ENCODE data around the gene UBA7. TPM values are rescaled to one million over a fixed set of nuclear protein-coding genes. Genes with fewer than 3 reads are reported as not detected.

Gene UBA7
- total and polyA plus RNA-seq, 2 of the 8 experiments (the other 6 are each of a cell fraction or from before 2014, with no cell fraction given), result 0.34 to 0.65 TPM

DNA sequence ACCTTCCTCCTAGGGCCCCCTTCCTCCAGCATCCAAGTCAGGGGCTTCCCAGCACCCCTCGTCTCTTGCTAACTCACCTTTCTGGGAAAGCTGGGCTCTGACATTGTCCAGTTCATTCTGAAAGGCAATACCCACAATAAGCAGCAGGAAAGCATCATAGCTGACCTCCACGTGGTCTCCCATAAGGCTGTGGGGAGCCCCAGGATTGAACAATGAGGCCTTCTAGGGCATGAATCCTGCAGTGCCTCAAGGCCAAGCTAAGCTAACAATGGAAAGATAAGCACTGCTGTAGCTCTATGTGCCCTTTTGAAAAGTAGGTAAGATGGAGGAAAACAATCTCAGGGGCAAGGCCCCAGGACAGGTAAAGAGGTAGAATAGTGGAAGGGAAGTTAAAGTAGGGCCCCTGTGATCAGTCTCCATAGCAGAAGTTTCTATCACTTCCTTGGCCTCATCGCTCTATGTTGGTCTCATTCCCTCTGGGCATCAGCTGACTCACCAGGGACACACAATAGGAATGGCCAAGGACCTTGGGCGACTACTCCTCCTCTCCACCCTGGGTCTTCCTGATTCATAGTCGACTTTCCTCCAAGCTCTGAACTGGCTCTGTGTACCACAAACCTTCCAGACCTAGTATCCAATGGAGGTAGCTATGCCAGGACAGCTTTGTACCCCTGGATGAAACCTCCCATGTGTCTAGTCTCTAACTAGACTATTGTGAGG lies 30.9 kb upstream of the UBA7 start:
- Histone ChIP-seq H3K23ac (ENCODE audit: insufficient read length) (no peak overlapping the region), H3K23me2 (ENCODE audit: low read depth, low read length) (no peaks in the 10 kb centered on the region), H3K4me3 (ENCODE audit: extremely low read depth in 1 of 4, insufficient read depth in 2 of 4, low read depth in 3 of 4, low read length in 4 of 4) (no peak overlapping the region), H2BK120ac (replicated peaks; ENCODE audit: low read depth, low read length) (no peak overlapping the region), H3K79me2 (ENCODE audit: control insufficient read depth in 1 of 2, insufficient read depth in 2 of 2, low read length in 2 of 2) (no peaks in the 10 kb centered on the region), H2BK5ac (ENCODE audit: low read depth, low read length) (no peak overlapping the region), H4K20me1 (replicated peaks in 1 of 2; ENCODE audit: control insufficient read depth in 1 of 2, insufficient read depth in 2 of 2, low read length in 2 of 2) (peaks cover 0 to 5% of the 10 kb centered on the region in 2 experiments), H2BK15ac (ENCODE audit: low read length) (no peak overlapping the region), H2AFZ (ENCODE audit: low read length) (no peak overlapping the region), H3K9me3 (ENCODE audit: insufficient read depth in 2 of 2, low read depth in 1 of 2, low read length in 1 of 2) (no peaks in the 10 kb centered on the region), H3K14ac (ENCODE audit: insufficient read length) (no peak overlapping the region), H3K27me3 (replicated peaks in 1 of 4; ENCODE audit: control insufficient read depth in 3 of 4, extremely low read depth in 1 of 4, insufficient read depth in 3 of 4, low read length in 3 of 4) (no peaks in the 10 kb centered on the region), H3K4me1 (replicated peaks in 1 of 4; ENCODE audit: control insufficient read depth in 3 of 4, insufficient read depth in 4 of 4, low read length in 3 of 4) (peaks cover 0 to 6% (median 0%) of the 10 kb centered on the region in 4 experiments; a peak in 2 of 7 replicates), H3K36me3 (ENCODE audit: control insufficient read depth in 2 of 4, insufficient read depth in 4 of 4, low read length in 3 of 4) (peaks cover 2 to 43% (median 31%) of the 10 kb centered on the region in 4 experiments; a peak in 6 of 8 replicates), H2BK20ac (ENCODE audit: low read length) (no peak overlapping the region), H4K8ac (ENCODE audit: extremely low read depth, insufficient read depth, low read length) (no peak overlapping the region), H3K4me2 (ENCODE audit: insufficient read depth in 1 of 2, low read depth in 2 of 2, low read length in 2 of 2) (no peak overlapping the region), H3K79me1 (ENCODE audit: low read depth, low read length) (peaks cover 2% of the 10 kb centered on the region; the same call in 1 of the 2 replicates), H3K56ac (replicated peaks; ENCODE audit: insufficient read length, low read depth, low read length) (no peak overlapping the region), H3K27ac (ENCODE audit: low read depth, low read length) (no peak overlapping the region), H4K91ac (replicated peaks; ENCODE audit: insufficient read length, low read length) (no peak overlapping the region), H3K18ac (ENCODE audit: extremely low read depth, low read length) (no peak overlapping the region), H2BK12ac (ENCODE audit: low read depth, low read length) (no peak overlapping the region), H4K5ac (ENCODE audit: insufficient read length, low read depth, low read length) (no peak overlapping the region), H3K9ac (replicated peaks in 1 of 4; ENCODE audit: extremely low read depth in 1 of 4, low read depth in 3 of 4, low read length in 3 of 4) (no peak overlapping the region), H2AK5ac (ENCODE audit: low read depth, low read length) (no peak overlapping the region), H3K4ac (replicated peaks; ENCODE audit: insufficient read length, low read depth, low read length) (no peak overlapping the region)
- WGBS, 2 experiments (ENCODE audit: extremely low coverage in 1 of 2, insufficient coverage in 1 of 2, insufficient read length in 1 of 2, insufficient replicate concordance in 2 of 2, low coverage in 1 of 2, low lambda C conversion rate in 2 of 2, missing lambda C conversion rate in 1 of 2), result 82% methylated on average over 5 of the region's 5 CpGs; no CpG with 5 or more reads in 1 of the 2 experiments
- CTCF ChIA-PET (ENCODE audit: partially characterized antibody), result interaction anchor here (1.1 to 15.2 kb wide), 10 partner anchors 10 to 85 kb away, joined by 4 to 306 read pairs (median 6); partner anchors contain the start of genes CDHR4, INKA1, MON1A and MST1R
- DNase-seq (ENCODE audit: low read depth in 1 of 2, low spot score in 2 of 2) (no peak), FAIRE-seq (no peak)
- POLR2A ChIA-PET (ENCODE audit: partially characterized antibody), result interaction anchor here (1.0 to 1.3 kb wide), 4 partner anchors 14 to 66 kb away, joined by 3 to 4 read pairs (median 4); no protein-coding TSS in a partner anchor
- TF ChIP-seq SRF (IDR thresholded peaks at IDR 0.05; ENCODE audit: low read depth, low read length) (no peak), CHD2 (IDR thresholded peaks at IDR 0.05; ENCODE audit: low read length) (no peak), SIRT6 (IDR thresholded peaks at IDR 0.05; ENCODE audit: low read length) (no peak), KDM4A (IDR thresholded peaks at IDR 0.05; ENCODE audit: low read depth, low read length, severe bottlenecking) (no peak), GTF2F1 (IDR thresholded peaks at IDR 0.05; ENCODE audit: borderline replicate concordance, low read depth, low read length) (no peak), KDM5A (IDR thresholded peaks at IDR 0.05; ENCODE audit: low read length) (no peak), ASH2L (IDR thresholded peaks at IDR 0.05; ENCODE audit: low read length) (no peak), JUND (IDR thresholded peaks at IDR 0.05; ENCODE audit: low read length) (no peak), BACH1 (IDR thresholded peaks at IDR 0.05; ENCODE audit: low read length) (no peak), MAFK (IDR thresholded peaks at IDR 0.05; ENCODE audit: low read depth, low read length) (no peak), GABPA (IDR thresholded peaks at IDR 0.05; ENCODE audit: borderline replicate concordance, insufficient read depth, low read length) (no peak)
